Measurements from ENCODE around the gene HLA-F. TPM values are rescaled to one million over a fixed set of nuclear protein-coding genes. Genes with fewer than 3 reads are reported as not detected.

HLA-F gene
- total RNA-seq, 1 experiment from 2014 or later: not detected

GRCh38 chr6:29759457-29759856 is 36.2 kb downstream of the HLA-F start:
- Histone ChIP-seq H3K27me3 (peaks cover 4% of the 10 kb centered on the region; the same call in 1 of the 2 replicates), H3K9me3 (replicated peaks) (no peaks in the 10 kb centered on the region), H3K27ac (no peak overlapping the region), H3K36me3 (no peaks in the 10 kb centered on the region), H3K4me1 (no peaks in the 10 kb centered on the region), H3K4me3 (no peak overlapping the region)
- peak in 1 of 2 experiments; percentile 9 for DNase-seq

GRCh38 chr6:29760328-29760727 is 37.1 kb downstream of the HLA-F start:
- Histone ChIP-seq H3K27ac (no peak overlapping the region), H3K27me3 (peaks cover 4% of the 10 kb centered on the region; the same call in 1 of the 2 replicates), H3K9me3 (replicated peaks) (no peaks in the 10 kb centered on the region), H3K4me1 (no peaks in the 10 kb centered on the region), H3K36me3 (no peaks in the 10 kb centered on the region), H3K4me3 (no peak overlapping the region)
- no peak for DNase-seq

DNA sequence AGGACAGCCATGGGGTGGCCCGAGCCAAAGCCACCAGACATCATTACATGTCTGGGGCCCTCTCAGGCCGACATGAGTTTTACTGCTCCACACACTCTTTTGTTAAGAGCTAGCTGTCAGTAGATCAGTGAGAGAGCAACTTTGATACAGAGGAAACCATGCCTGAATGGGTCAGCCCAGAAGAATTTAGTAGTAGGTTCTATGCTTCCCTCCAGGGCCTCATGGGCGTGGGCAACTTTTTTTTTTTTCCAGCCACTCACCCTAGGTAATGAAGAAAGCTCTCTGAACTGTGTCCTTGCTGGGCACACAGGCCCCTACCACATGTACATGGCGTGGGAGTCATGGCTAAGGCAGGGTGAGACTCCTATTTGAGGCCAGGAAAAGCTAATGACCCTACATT is 38.8 kb downstream of the HLA-F start:
- Histone ChIP-seq H3K27ac (no peak overlapping the region), H3K4me3 (no peak overlapping the region), H3K4me1 (no peaks in the 10 kb centered on the region), H3K9me3 (replicated peaks) (no peaks in the 10 kb centered on the region), H3K27me3 (peaks cover 4% of the 10 kb centered on the region; the same call in 1 of the 2 replicates), H3K36me3 (no peaks in the 10 kb centered on the region)
- no peak for DNase-seq

DNA sequence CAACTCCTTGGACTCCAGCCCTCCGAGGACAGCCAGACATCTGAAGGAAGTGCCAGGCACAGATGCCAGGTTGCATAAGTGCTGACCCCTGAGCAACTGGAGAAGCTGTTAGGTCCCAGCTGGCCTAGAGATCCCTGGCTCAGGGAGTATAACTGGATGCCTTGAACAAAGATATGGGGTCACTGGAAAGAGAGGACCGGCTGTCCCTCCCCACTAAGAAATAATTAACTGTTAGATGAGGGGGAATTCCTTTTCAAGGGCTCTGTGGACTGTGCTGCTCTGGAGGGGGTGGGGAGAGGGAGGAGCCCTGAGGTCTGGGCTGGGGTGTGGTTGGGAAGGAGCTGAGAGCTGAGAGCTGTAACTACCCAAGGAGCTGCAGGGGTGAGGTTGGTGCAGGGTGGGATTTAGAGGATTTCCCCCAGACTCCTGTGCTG is 39.6 kb downstream of the HLA-F start:
- peaks cover 4% of the 10 kb centered on the region; the same call in 1 of the 2 replicates for H3K27me3 ChIP-seq
- no peaks in the 10 kb centered on the region for H3K9me3 ChIP-seq (replicated peaks)
- no peaks in the 10 kb centered on the region for H3K4me1 ChIP-seq
- H3K4me3 ChIP-seq: no peak overlapping the region
- H3K36me3 ChIP-seq: no peaks in the 10 kb centered on the region
- no peak for DNase-seq
- H3K27ac ChIP-seq: no peak overlapping the region

DNA sequence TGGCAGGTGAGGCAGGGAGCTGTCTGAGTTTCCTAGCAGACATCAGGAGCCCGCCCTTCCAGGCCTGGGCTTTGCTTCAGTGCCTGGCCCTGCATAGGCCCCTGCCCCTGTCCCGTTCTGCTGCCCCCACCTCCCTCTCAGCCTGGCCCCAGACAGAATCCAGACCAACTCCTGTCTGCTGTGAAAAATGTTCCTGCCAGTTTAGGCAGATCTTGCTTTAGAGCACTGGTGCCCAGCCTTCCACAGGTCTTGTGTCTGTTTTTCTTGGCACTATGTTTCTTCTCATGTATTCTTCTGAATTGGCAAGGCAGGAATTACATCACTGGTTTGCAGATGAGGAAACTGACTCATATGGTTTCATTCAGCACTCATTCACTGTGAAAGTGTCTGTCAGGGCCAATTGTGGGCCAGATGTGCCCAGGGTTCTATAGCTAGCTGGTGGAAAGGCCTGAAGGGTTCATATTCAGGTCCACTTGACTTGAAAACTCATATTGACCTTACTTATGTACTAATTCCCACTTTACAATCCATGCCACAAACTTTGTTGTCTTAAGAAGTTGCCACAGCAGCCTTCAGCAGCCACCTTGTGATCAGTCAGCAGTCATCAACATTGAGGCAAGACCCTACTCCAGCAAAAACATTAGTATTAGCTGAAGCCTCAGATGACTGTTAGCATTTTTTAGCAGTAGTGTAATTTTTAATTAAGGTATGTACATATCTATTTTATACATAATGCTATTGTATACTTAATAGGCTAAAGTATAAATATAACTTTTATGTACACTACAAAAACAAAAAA is 40.5 kb downstream of the HLA-F start:
- Histone ChIP-seq H3K27me3 (peaks cover 4% of the 10 kb centered on the region; the same call in 1 of the 2 replicates), H3K4me3 (no peak overlapping the region), H3K27ac (no peak overlapping the region), H3K9me3 (replicated peaks) (no peaks in the 10 kb centered on the region), H3K4me1 (no peaks in the 10 kb centered on the region), H3K36me3 (no peaks in the 10 kb centered on the region)
- no peak for DNase-seq

DNA sequence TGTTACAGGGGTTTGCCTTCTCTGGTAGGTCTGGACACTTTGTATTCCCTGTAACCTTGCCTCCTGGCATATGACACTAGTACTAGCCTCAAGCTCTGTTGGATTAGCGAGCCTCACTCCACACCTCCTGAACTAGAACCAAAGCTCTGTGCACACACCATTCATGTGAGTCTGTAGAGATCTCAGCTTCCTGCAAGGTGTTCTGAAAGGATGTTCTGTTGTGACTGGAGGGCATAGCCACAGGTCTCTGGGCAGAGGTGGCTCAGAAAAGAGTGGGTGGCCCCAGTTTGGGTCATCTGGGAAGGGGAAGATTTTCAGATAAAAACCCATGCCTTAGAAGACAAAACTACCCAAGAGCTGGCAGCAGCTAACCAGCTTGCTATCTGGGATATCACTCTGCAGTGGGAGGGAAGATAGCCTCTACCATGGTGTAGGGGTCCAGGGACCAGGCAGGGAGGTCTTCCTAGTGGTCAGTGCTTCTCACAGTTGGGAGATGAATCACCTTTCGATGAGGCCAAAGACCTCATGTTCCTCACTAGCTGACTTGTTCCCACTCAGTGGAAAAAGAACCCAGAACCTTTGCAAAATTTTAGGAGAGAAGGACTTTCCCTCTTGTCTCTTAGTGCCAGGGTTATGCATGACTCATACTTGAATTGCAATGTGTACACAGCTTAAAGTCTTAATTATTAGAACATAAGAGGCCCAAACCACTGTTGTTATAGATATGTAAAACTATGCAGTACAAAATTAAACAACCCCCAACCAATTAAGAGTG is 41.4 kb downstream of the HLA-F start:
- Histone ChIP-seq H3K4me1 (no peaks in the 10 kb centered on the region), H3K9me3 (replicated peaks) (no peaks in the 10 kb centered on the region)
- DNase-seq: no peak

DNA sequence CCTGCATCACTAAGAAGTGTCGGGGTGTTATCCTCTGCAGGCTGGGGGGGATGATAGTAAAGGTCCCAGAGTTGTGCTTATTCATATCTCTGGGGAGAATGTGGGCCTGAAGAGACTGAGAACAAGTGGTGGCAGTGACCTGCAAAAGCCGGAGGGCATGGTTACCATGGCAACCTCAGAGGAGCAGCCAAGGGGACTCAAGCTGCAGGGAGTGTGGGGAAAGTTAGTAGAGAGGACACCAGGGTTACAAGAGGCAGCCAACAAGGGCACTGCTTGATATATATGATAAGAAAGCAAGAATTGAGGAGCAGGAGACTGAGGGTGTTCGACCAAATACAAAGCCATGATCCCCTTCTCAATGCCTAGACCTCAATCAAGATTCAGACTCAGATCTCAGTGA is 46.1 kb downstream of the HLA-F start:
- Histone ChIP-seq H3K36me3 (no peaks in the 10 kb centered on the region), H3K27me3 (no peaks in the 10 kb centered on the region), H3K27ac (no peak overlapping the region), H3K4me1 (no peaks in the 10 kb centered on the region), H3K4me3 (no peak overlapping the region), H3K9me3 (replicated peaks) (no peaks in the 10 kb centered on the region)
- peak in 1 of 2 experiments; percentile 2 for DNase-seq

More for the DNA sequence above, 41.4 kb downstream of the HLA-F start:
- Histone ChIP-seq H3K36me3 (no peaks in the 10 kb centered on the region), H3K27me3 (peaks cover 4% of the 10 kb centered on the region; the same call in 1 of the 2 replicates), H3K27ac (no peak overlapping the region), H3K4me3 (no peak overlapping the region)

DNA sequence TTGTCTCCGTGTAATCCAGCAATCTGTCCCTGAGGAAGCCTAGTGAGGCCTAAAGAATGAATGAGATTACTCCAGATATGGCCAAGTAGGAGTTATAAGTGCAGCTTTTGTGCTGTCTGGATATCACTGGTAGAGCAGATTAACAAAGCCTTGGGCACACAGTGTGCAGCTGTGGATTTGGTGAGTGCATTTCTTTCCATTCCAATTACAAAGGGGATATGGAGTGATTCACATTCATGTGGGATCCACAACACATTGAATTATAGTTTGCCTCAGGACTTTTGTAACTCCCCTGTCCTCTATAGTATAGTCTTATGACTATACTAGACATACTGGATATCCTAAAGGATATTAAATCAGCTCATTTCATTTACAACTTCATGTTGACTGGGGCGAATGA is 47.1 kb downstream of the HLA-F start:
- no peak overlapping the region for H3K27ac ChIP-seq
- H3K4me3 ChIP-seq: no peak overlapping the region
- H3K36me3 ChIP-seq: no peaks in the 10 kb centered on the region
- H3K4me1 ChIP-seq: no peaks in the 10 kb centered on the region
- no peaks in the 10 kb centered on the region for H3K9me3 ChIP-seq (replicated peaks)
- DNase-seq: no peak
- H3K27me3 ChIP-seq: no peaks in the 10 kb centered on the region

DNA sequence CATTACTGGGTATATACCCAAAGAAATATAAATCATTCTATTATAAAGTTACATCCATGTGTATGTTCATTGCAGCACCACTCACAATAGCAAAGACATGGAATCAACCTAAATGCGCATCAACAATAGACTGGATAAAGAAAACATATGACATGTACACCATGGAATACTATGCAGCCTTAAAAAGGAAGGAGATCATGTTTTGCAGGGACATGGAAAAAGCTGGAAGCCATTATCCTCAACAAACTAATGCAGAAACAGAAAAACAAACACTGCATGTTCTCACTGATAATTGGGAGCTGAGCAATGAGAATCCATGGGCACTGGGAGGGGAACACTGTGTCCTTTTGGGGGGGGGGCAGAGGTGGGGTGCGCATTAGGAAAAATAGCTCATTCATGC is 53.5 kb downstream of the HLA-F start:
- H3K9me3 ChIP-seq (replicated peaks): no peaks in the 10 kb centered on the region
- H3K4me3 ChIP-seq: no peak overlapping the region
- H3K27me3 ChIP-seq: no peaks in the 10 kb centered on the region
- H3K4me1 ChIP-seq: no peaks in the 10 kb centered on the region
- DNase-seq: no peak
- H3K27ac ChIP-seq: no peak overlapping the region
- no peaks in the 10 kb centered on the region for H3K36me3 ChIP-seq

Other genes starting within 250 kb of the HLA-F start
- not detected in 2 replicates for gene MAS1L, start 235.5 kb upstream of the HLA-F start, total RNA-seq (2014; rRNA removed; shearing (Covaris generic))
- not detected in 2 replicates for gene UBD, start 163.7 kb upstream of the HLA-F start, total RNA-seq (2014; rRNA removed; shearing (Covaris generic))
- not detected in 2 replicates for gene OR2H2, start 138.3 kb upstream of the HLA-F start, total RNA-seq (2014; rRNA removed; shearing (Covaris generic))
- gene GABBR1, start 90.3 kb upstream of the HLA-F start, total RNA-seq (2014; rRNA removed; shearing (Covaris generic)): 5.5 and 12.1 TPM in 2 replicates
- gene MOG, start 66.3 kb upstream of the HLA-F start, total RNA-seq (2014; rRNA removed; shearing (Covaris generic)): not detected in 2 replicates
- 0.08 TPM in 1 of 2 replicates, not detected in the other for gene ZFP57, start 42.3 kb upstream of the HLA-F start, total RNA-seq (2014; rRNA removed; shearing (Covaris generic))
- not detected in 2 replicates for gene HLA-G, start 104.4 kb downstream of the HLA-F start, total RNA-seq (2014; rRNA removed; shearing (Covaris generic))
- gene HLA-A, start 219.1 kb downstream of the HLA-F start, total RNA-seq (2014; rRNA removed; shearing (Covaris generic)): 0.08 and 0.22 TPM in 2 replicates

Data from SJCRH30 (cell line).